ENCODE results near the gene MAPK8IP1.

DNA sequence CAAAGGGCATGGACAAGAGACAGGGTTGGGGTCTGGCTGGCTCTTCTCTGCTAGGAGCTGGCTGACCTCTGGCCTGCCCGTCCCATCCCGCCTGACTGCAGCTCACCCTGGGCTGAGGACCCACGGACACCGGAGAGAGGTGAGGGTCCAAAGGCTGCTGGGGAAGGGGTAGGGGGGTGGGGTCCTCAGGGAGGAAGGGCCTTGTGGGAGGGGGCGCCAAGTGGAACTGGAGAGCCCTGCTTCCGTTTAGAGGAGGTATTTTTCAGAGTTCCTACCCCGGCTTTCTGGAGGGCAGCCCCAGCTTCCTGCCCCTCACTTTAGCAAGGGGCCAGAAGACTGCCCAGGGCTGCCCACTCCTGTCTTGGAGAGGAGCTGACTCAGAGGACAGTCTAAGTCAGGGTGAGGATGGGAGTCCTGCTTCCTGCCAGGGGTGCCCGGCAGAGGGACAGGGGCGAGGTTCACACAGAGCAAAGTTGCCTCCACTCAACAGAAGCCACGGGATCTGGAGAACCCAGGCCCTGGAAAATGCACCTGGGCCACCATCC, 44.1 kb downstream of the MAPK8IP1 start:
- TF ChIP-seq CTCF (IDR thresholded peaks at IDR 0.05) (no peak), POLR2AphosphoS5 (IDR thresholded peaks at IDR 0.05) (no peak), POLR2A (IDR thresholded peaks at IDR 0.05) (no peak), EP300 (IDR thresholded peaks at IDR 0.05) (no peak)

Measured in suprapubic skin (tissue), 4 donors.